Cardiac fibroblast (primary cell): ENCODE measurements around the gene DOC2B.

Experiments used
- DNase-seq, 2 donors: peaks; one replicate each; pipeline versions ENCODE4 v3.0.0 to v3.0.0-alpha.2; 2010; ENCODE audit warnings: low read depth in 2 of 2
- H3K4me3 ChIP-seq, 2 donors: replicated peaks in 1 of 2; 1 replicate in 1 of 2; 2 replicates in 1 of 2; pipeline ENCODE4 v1.5.1; 2011; ENCODE audit warnings: low read depth in 2 of 2, low read length in 2 of 2, mild to moderate bottlenecking in 2 of 2, moderate library complexity in 1 of 2
- CTCF ChIP-seq: IDR thresholded peaks from one replicate; pipeline ENCODE4 v1.5.1; 2011; ENCODE audit warnings: low read depth, mild to moderate bottlenecking, low read length, inconsistent platforms

Gene DOC2B

GRCh38 chr17:181245-182049 is at the start of gene DOC2B:
Gene DOC2B (minus strand): TSS chr17:181650. CDS start chr17:181479, 171 bp downstream.
- TF ChIP-seq CTCF = no peak
- peak; percentile 12 to 26 for DNase-seq
- H3K4me3 ChIP-seq = no peak within 1 kb of the TSS

- no peak for TF ChIP-seq CTCF
- DNase-seq = no peak
These were observed 48.9 kb upstream of the DOC2B start for GRCh38 chr17:230395-230770.

GRCh38 chr17:229709-230394 is 48.4 kb upstream of the DOC2B start:
- no peak for DNase-seq
- TF ChIP-seq CTCF = no peak
- H3K4me3 ChIP-seq = no peak overlapping the region

More at GRCh38 chr17:230395-230770, 48.9 kb upstream of the DOC2B start:
- no peak overlapping the region for H3K4me3 ChIP-seq

- no peak overlapping the region for H3K4me3 ChIP-seq
- peak in 1 of 2 donors; percentile 22 for DNase-seq
- TF ChIP-seq CTCF = no peak
These were observed 47.7 kb upstream of the DOC2B start for GRCh38 chr17:228951-229708.

- TF ChIP-seq CTCF = no peak
- H3K4me3 ChIP-seq = no peak overlapping the region
- DNase-seq = no peak
These were observed 46.6 kb upstream of the DOC2B start for GRCh38 chr17:227946-228615.
